ENCODE results near the gene WT1. TPM values are rescaled to one million over a fixed set of nuclear protein-coding genes. Genes with fewer than 3 reads are reported as not detected.

The WT1 gene
- total RNA-seq, 4 donors from 2014 or later: not detected

DNA sequence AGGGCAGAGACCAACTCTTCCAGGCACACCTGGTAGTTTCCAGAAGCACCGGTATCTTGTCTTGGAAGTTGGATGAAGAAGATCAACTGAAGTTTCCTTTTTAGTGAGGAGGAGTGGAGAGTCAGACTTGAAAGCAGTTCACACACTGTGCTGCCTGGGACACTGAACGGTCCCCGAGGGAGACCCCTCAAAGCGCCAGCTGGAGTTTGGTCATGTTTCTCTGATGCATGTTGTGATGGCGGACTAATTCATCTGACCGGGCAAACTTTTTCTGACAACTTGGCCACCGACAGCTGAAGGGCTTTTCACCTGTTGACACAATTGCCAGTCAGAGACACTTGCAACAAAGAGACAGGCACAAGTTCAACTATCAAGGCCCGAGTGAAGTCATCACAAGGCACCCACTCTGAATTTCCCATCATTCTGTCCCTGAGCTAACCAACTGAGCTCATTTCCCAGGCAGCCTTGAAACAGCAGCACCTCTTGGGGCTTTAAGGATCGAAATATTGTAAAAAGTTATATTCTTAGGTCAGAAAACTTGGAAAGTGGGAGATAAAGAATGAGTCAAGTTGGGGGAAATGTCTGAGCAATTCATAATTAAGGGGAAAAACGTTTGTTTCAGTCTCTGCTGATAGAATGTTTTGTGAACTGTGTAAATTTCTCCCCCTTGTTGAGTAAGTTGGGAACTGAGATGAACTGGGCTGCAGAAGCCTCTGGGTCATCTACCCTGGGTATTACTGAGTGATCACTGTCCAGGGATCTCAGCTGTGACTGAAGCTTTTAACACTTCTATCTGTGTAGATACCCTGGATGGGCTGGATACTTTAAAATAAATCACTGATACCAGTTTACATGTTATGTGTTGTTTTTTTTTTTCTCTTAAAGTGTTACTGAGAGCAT lies 46.2 kb downstream of the WT1 start:
- Histone ChIP-seq H3K4me3 (no peak overlapping the region), H3K4me1 (no peaks in the 10 kb centered on the region), H3K36me3 (no peaks in the 10 kb centered on the region), H3K27ac (no peak overlapping the region), H3K27me3 (peaks cover 15% of the 10 kb centered on the region), H3K9me3 (no peaks in the 10 kb centered on the region)
- TF ChIP-seq POLR2A (IDR thresholded peaks at IDR 0.05) (no peak), EP300 (IDR thresholded peaks at IDR 0.05) (no peak), POLR2AphosphoS5 (IDR thresholded peaks at IDR 0.05) (no peak)
- TF ChIP-seq, protein P1, sequence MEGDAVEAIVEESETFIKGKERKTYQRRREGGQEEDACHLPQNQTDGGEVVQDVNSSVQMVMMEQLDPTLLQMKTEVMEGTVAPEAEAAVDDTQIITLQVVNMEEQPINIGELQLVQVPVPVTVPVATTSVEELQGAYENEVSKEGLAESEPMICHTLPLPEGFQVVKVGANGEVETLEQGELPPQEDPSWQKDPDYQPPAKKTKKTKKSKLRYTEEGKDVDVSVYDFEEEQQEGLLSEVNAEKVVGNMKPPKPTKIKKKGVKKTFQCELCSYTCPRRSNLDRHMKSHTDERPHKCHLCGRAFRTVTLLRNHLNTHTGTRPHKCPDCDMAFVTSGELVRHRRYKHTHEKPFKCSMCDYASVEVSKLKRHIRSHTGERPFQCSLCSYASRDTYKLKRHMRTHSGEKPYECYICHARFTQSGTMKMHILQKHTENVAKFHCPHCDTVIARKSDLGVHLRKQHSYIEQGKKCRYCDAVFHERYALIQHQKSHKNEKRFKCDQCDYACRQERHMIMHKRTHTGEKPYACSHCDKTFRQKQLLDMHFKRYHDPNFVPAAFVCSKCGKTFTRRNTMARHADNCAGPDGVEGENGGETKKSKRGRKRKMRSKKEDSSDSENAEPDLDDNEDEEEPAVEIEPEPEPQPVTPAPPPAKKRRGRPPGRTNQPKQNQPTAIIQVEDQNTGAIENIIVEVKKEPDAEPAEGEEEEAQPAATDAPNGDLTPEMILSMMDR (IDR thresholded peaks at IDR 0.05): no peak
- WGBS: 79% methylated on average over 10 of the region's 10 CpGs
- no peak for DNase-seq (ENCODE audit: low spot score in 2 of 2)

DNA sequence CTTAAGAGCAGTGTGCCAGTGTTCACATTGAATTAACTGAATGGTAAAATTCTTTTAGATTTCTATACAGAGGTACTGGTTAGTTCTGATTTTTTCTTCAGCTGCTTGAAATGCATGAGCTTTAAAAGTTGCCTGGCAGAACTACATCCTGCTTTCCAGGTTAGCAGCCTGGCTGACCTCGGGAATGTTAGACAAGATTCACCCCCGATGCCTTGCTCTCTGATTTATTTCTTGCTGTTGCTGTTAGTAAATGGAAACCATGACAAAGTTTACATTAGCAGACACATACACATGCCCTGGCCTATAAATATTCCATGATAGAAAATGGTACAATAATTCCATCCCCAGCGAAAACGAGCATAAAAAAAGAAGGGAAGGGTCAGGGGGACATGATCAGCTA lies 47.0 kb downstream of the WT1 start:
- H3K27ac ChIP-seq: no peak overlapping the region
- TF ChIP-seq POLR2A (IDR thresholded peaks at IDR 0.05): no peak
- no peak for TF ChIP-seq POLR2AphosphoS5 (IDR thresholded peaks at IDR 0.05)
- TF ChIP-seq, protein P1 (IDR thresholded peaks at IDR 0.05): no peak
- no peak for TF ChIP-seq EP300 (IDR thresholded peaks at IDR 0.05)
- no peaks in the 10 kb centered on the region for H3K36me3 ChIP-seq

DNA sequence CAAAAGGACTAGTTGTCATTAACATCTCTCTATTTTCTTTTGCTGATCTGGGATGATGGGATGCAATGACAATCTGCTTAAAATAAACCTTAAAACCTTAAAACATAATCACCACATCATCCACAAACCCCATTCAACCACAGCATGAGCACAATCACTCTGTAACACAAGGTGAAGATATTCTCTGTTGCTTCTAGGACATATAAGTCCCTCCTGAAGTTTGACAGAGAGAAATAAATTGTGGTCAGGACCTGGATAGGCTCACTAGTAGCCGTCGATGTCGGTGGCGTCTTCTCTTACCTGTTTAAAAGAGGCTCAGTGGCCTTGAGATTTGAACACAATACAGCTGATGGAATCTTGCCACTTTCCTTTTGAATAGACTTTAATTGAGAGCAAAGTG lies 47.9 kb downstream of the WT1 start:
- Histone ChIP-seq H3K27me3 (peaks cover 13% of the 10 kb centered on the region), H3K4me1 (no peaks in the 10 kb centered on the region), H3K36me3 (no peaks in the 10 kb centered on the region), H3K9me3 (no peaks in the 10 kb centered on the region), H3K4me3 (no peak overlapping the region), H3K27ac (no peak overlapping the region)
- whole genome bisulfite sequencing: 88% methylated on average over 4 of the region's 4 CpGs
- TF ChIP-seq, protein P1 (IDR thresholded peaks at IDR 0.05): no peak
- no peak for TF ChIP-seq POLR2A (IDR thresholded peaks at IDR 0.05)
- no peak for TF ChIP-seq EP300 (IDR thresholded peaks at IDR 0.05)
- TF ChIP-seq POLR2AphosphoS5 (IDR thresholded peaks at IDR 0.05): no peak
- no peak for DNase-seq (ENCODE audit: low spot score in 2 of 2)

More for the DNA sequence above, 47.0 kb downstream of the WT1 start:
- H3K4me3 ChIP-seq: no peak overlapping the region
- no peak for DNase-seq (ENCODE audit: low spot score in 2 of 2)
- no peaks in the 10 kb centered on the region for H3K4me1 ChIP-seq
- H3K27me3 ChIP-seq: peaks cover 10% of the 10 kb centered on the region
- H3K9me3 ChIP-seq: no peaks in the 10 kb centered on the region
- 47% methylated on average over 4 of the region's 4 CpGs for WGBS

DNA sequence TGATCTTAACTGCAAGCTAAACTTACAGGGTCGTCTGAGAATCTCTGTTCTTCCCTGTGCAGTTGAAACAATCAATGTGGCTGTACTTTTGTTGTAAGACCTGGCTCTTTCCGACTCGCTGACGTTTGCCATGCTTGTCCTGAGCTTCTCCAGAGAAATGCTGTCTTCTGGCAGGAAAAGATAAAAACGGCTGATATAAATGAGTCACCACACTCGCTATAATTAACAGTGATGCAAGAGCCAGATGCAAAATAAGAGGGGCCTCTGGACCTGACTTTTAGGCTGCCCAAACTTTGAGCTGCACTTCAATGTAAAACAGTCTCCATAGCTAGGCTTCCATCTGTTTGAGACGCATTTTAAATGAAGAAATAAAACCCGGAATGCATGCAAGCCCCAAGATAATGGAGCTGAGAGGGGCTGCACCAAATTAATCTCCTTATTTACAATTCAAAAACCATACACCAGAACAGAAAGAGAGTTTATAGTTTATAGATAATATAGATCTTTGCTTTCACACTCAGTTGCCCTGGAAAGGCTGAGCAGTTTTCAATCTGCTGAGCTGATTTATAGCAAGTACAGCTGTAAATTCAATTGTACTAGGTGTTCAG lies 48.5 kb downstream of the WT1 start:
- no peak for DNase-seq (ENCODE audit: low spot score in 2 of 2)
- H3K36me3 ChIP-seq: no peaks in the 10 kb centered on the region
- H3K4me3 ChIP-seq: no peak overlapping the region
- 18% methylated on average over 8 of the region's 8 CpGs for WGBS
- peaks cover 17% of the 10 kb centered on the region for H3K27me3 ChIP-seq
- TF ChIP-seq EP300 (IDR thresholded peaks at IDR 0.05) (no peak), POLR2A (IDR thresholded peaks at IDR 0.05) (no peak), POLR2AphosphoS5 (IDR thresholded peaks at IDR 0.05) (no peak)
- TF ChIP-seq, protein P1 (IDR thresholded peaks at IDR 0.05): no peak
- H3K9me3 ChIP-seq: no peaks in the 10 kb centered on the region
- H3K27ac ChIP-seq: no peak overlapping the region
- no peaks in the 10 kb centered on the region for H3K4me1 ChIP-seq

DNA sequence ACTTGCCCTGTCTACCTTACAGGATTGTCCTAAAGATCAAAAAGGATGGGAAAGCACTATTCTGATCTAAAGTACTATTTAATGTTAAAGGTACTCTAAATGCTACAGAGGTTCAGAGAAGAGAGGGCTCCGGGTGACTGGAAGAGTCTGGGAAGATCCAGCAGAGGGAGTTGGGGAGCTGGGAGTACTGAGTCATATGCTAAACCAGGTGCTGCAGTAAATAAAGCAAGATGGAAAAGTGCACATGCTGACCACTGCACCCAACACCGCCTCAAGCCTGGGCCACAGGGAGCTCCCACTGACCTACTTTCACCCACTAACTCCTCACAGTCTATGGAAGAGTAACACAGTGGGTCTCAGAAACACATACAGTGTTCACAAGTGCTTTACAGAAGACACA lies 49.3 kb downstream of the WT1 start:
- Histone ChIP-seq H3K4me3 (no peak overlapping the region), H3K27me3 (peaks cover 23% of the 10 kb centered on the region), H3K9me3 (no peaks in the 10 kb centered on the region), H3K27ac (no peak overlapping the region), H3K4me1 (no peaks in the 10 kb centered on the region), H3K36me3 (no peaks in the 10 kb centered on the region)
- DNase-seq (ENCODE audit: low spot score in 2 of 2): no peak
- TF ChIP-seq POLR2AphosphoS5 (IDR thresholded peaks at IDR 0.05) (no peak), POLR2A (IDR thresholded peaks at IDR 0.05) (no peak), EP300 (IDR thresholded peaks at IDR 0.05) (no peak)
- TF ChIP-seq, protein P1 (IDR thresholded peaks at IDR 0.05): no peak
- WGBS: 24% methylated on average over 2 of the region's 2 CpGs
